GM18502 (cell line): ENCODE results near the gene LRRTM4.
"Not testable (repeated sequence)": the region's sequence is repeated elsewhere in the genome, so short reads cannot be mapped to it uniquely, and the experiment has no call there.

Source experiments
- ATAC-seq: cut with Tn5 transposase; IDR thresholded peaks from one replicate; pipeline ENCODE4 v1.9.1; 2021; ENCODE audit warnings: mild to moderate bottlenecking; ENCODE audit not compliant: unreplicated experiment, poor library complexity

LRRTM4 gene

GRCh38 chr2:76809136-76809535, 713.0 kb downstream of the LRRTM4 start:
- no peak for ATAC-seq

- no peak for ATAC-seq
Observed at GRCh38 chr2:76808732-76809131, 713.4 kb downstream of the LRRTM4 start.

- ATAC-seq = no peak
Observed at GRCh38 chr2:76793647-76794334, 728.4 kb downstream of the LRRTM4 start.

GRCh38 chr2:76781313-76781712, 740.9 kb downstream of the LRRTM4 start:
- ATAC-seq = not testable (repeated sequence)

GRCh38 chr2:76763276-76763675, 758.9 kb downstream of the LRRTM4 start:
- ATAC-seq = no peak

- no peak for ATAC-seq
Observed at GRCh38 chr2:76760367-76760704, 761.8 kb downstream of the LRRTM4 start.

- ATAC-seq = no peak
Observed at GRCh38 chr2:76759634-76760366, 762.4 kb downstream of the LRRTM4 start.

GRCh38 chr2:76752506-76752905, 769.7 kb downstream of the LRRTM4 start:
- no peak for ATAC-seq

- no peak for ATAC-seq
Observed at GRCh38 chr2:76749858-76750257, 772.3 kb downstream of the LRRTM4 start.

GRCh38 chr2:76748581-76749296, 773.4 kb downstream of the LRRTM4 start:
- no peak for ATAC-seq

- ATAC-seq = no peak
Observed at GRCh38 chr2:76745605-76746004, 776.6 kb downstream of the LRRTM4 start.

GRCh38 chr2:76737607-76738006, 784.6 kb downstream of the LRRTM4 start:
- no peak for ATAC-seq

GRCh38 chr2:76733736-76734135, 788.4 kb downstream of the LRRTM4 start:
- no peak for ATAC-seq

- ATAC-seq = no peak
Observed at GRCh38 chr2:76731157-76731556, 791.0 kb downstream of the LRRTM4 start.

GRCh38 chr2:76730021-76730420, 792.2 kb downstream of the LRRTM4 start:
- ATAC-seq = no peak

GRCh38 chr2:76721226-76721625, 801.0 kb downstream of the LRRTM4 start:
- no peak for ATAC-seq

- ATAC-seq = no peak
Observed at GRCh38 chr2:76713312-76713711, 808.9 kb downstream of the LRRTM4 start.

GRCh38 chr2:76711490-76711889, 810.7 kb downstream of the LRRTM4 start:
- no peak for ATAC-seq

- ATAC-seq = no peak
Observed at GRCh38 chr2:76700894-76701293, 821.3 kb downstream of the LRRTM4 start.

- not testable (repeated sequence) for ATAC-seq
Observed at GRCh38 chr2:76697998-76698713, 824.0 kb downstream of the LRRTM4 start.
